ENCODE data around the gene KRT1.
"Not testable (repeated sequence)": the region's sequence is repeated elsewhere in the genome, so short reads cannot be mapped to it uniquely, and the experiment has no call there.

KRT1 gene

DNA sequence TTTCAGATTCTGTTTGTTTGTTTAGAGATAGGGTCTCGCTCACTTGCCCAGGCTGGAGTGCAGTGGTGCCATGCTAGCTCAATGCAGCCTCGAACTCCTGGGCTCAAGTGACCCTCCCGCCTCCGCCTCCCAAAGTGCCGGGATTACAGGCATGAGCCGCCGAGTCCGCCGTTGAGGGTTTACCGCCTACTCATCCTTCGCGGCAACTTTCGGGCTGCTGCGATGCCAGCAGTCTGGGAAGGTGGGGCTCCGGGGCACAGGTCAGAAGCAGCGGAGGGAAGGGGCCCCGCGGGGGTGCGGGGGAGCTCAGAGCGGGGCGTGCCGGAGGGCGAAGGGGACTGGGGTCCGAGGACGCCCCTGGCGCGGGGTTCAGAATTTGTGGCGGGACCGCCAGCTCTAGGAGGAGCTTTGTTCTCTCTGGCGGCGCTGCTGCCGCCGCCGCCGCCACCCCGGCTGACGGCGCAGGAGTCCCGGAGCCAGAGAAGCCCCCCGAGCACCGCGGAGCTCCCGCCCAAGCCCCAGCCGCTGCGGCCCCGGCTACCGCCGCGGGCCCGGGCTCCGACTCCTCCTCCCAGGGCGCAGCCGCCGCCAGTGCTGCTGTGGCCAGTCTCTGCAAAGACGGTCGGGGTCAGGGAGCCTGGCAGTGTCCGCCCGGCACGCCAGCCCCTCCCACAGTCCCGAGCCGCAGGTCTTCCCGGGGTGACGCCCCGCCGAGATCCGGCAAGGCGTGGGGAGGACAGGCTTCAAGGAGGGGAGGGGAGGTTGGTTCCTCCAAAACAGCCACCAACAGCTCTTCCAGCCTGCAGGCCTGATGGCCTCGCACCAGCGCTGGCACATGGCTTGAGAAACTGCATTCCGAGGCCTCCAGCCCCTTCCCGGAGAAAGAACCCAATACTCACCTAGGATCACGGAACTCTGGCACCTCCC, 34.0 kb upstream of the KRT1 start:
- Histone ChIP-seq H3K27ac (ENCODE audit: low read length, poor library complexity, severe bottlenecking) (no peak overlapping the region), H3K4me1 (ENCODE audit: control insufficient read depth, insufficient read depth, low read depth, low read length) (peaks cover 2% of the 10 kb centered on the region), H2AK5ac (ENCODE audit: low read length, severe bottlenecking) (no peak overlapping the region), H4K8ac (ENCODE audit: low read length) (no peak overlapping the region), H3K4me2 (ENCODE audit: low read length, poor library complexity, severe bottlenecking) (no peak overlapping the region), H2BK12ac (ENCODE audit: low read length in 2 of 2) (no peak overlapping the region), H2BK5ac (ENCODE audit: low read depth, low read length, poor library complexity, severe bottlenecking) (no peak overlapping the region), H4K91ac (ENCODE audit: low read length) (no peak overlapping the region), H3K36me3 (ENCODE audit: control insufficient read depth in 1 of 2, insufficient read depth in 2 of 2, low read depth in 1 of 2, low read length in 2 of 2) (no peaks in the 10 kb centered on the region), H2AFZ (ENCODE audit: low read depth, low read length) (no peak overlapping the region), H3K14ac (ENCODE audit: low read length in 2 of 2) (no peak overlapping the region), H3K23ac (ENCODE audit: low read length in 2 of 2) (no peak overlapping the region), H3K9me3 (ENCODE audit: control insufficient read depth, low read length) (no peaks in the 10 kb centered on the region), H3K4ac (ENCODE audit: low read depth in 1 of 2, low read length in 2 of 2) (no peak overlapping the region), H3K27me3 (ENCODE audit: control insufficient read depth in 1 of 2, insufficient read depth in 1 of 2, low read length in 2 of 2) (peaks cover 67 to 91% of the 10 kb centered on the region in 2 experiments), H3K18ac (ENCODE audit: low read depth in 1 of 2, low read length in 2 of 2) (no peak overlapping the region), H3K9ac (ENCODE audit: low read length) (no peak overlapping the region), H2BK15ac (ENCODE audit: low read depth, poor library complexity, severe bottlenecking) (no peak overlapping the region), H3K79me1 (replicated peaks; ENCODE audit: low read length, poor library complexity, severe bottlenecking) (no peaks in the 10 kb centered on the region), H2BK120ac (ENCODE audit: low read depth, low read length) (no peak overlapping the region), H3K4me3 (ENCODE audit: insufficient read depth in 1 of 2, low read depth in 1 of 2, low read length in 2 of 2) (peak overlapping the region in 1 of 2 experiments; percentile 29)
- WGBS, result 13% methylated on average over 54 of the region's 72 CpGs
- DNase-seq, result no peak

- not testable (repeated sequence) for H3K4me3 ChIP-seq (ENCODE audit: insufficient read depth in 1 of 2, low read depth in 1 of 2, low read length in 2 of 2)
Observed at GRCh38 chr12:52712122-52712521, 31.9 kb upstream of the KRT1 start.

DNA sequence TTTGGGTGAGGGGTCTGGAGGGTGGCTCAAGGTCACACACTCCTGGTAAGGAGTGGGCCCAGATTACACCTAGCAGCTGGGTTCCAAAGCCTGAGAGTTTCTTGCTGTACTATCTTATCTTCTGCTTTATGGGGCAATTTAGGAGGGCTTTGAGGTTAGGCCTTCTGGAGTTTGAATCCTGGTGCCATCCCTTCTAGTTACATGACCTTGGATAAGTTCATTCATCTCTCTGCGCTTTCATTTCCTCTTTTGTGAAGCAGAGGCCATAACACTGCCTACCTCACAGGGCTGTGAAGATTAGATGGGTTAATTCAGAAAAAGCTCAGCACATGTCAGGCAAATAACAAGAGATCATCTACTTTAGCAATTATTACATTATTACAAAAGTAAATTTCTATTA, 30.5 kb upstream of the KRT1 start:
- peaks cover 2% of the 10 kb centered on the region for H3K4me1 ChIP-seq (ENCODE audit: control insufficient read depth, insufficient read depth, low read depth, low read length)
- H3K4me3 ChIP-seq (ENCODE audit: insufficient read depth in 1 of 2, low read depth in 1 of 2, low read length in 2 of 2), result no peak overlapping the region
- H2AFZ ChIP-seq (ENCODE audit: low read depth, low read length), result no peak overlapping the region
- no peak overlapping the region for H3K23ac ChIP-seq (ENCODE audit: low read length in 2 of 2)
- no peak overlapping the region for H2BK5ac ChIP-seq (ENCODE audit: low read depth, low read length, poor library complexity, severe bottlenecking)
- no peak overlapping the region for H3K4ac ChIP-seq (ENCODE audit: low read depth in 1 of 2, low read length in 2 of 2)
- no peak overlapping the region for H2BK12ac ChIP-seq (ENCODE audit: low read length in 2 of 2)
- no peak overlapping the region for H4K8ac ChIP-seq (ENCODE audit: low read length)
- H3K9me3 ChIP-seq (ENCODE audit: control insufficient read depth, low read length), result no peaks in the 10 kb centered on the region
- H3K79me1 ChIP-seq (replicated peaks; ENCODE audit: low read length, poor library complexity, severe bottlenecking), result no peaks in the 10 kb centered on the region
- no peak overlapping the region for H2BK120ac ChIP-seq (ENCODE audit: low read depth, low read length)
- no peak overlapping the region for H4K91ac ChIP-seq (ENCODE audit: low read length)
- H2BK15ac ChIP-seq (ENCODE audit: low read depth, poor library complexity, severe bottlenecking), result no peak overlapping the region
- H3K14ac ChIP-seq (ENCODE audit: low read length in 2 of 2), result no peak overlapping the region
- H3K27ac ChIP-seq (ENCODE audit: low read length, poor library complexity, severe bottlenecking), result no peak overlapping the region
- no peak overlapping the region for H3K4me2 ChIP-seq (ENCODE audit: low read length, poor library complexity, severe bottlenecking)
- H2AK5ac ChIP-seq (ENCODE audit: low read length, severe bottlenecking), result no peak overlapping the region
- no peak overlapping the region for H3K9ac ChIP-seq (ENCODE audit: low read length)
- no peak overlapping the region for H3K18ac ChIP-seq (ENCODE audit: low read depth in 1 of 2, low read length in 2 of 2)
- peaks cover 53 to 90% of the 10 kb centered on the region in 2 experiments for H3K27me3 ChIP-seq (ENCODE audit: control insufficient read depth in 1 of 2, insufficient read depth in 1 of 2, low read length in 2 of 2)
- DNase-seq, result no peak
- no CpG with 5 or more reads among the region's 1 CpG for WGBS
- no peaks in the 10 kb centered on the region for H3K36me3 ChIP-seq (ENCODE audit: control insufficient read depth in 1 of 2, insufficient read depth in 2 of 2, low read depth in 1 of 2, low read length in 2 of 2)

More at GRCh38 chr12:52712122-52712521, 31.9 kb upstream of the KRT1 start:
- not testable (repeated sequence) for H2BK12ac ChIP-seq (ENCODE audit: low read length in 2 of 2); H3K27ac ChIP-seq (ENCODE audit: low read length, poor library complexity, severe bottlenecking); H2BK5ac ChIP-seq (ENCODE audit: low read depth, low read length, poor library complexity, severe bottlenecking); H3K9me3 ChIP-seq (ENCODE audit: control insufficient read depth, low read length); DNase-seq; H3K4ac ChIP-seq (ENCODE audit: low read depth in 1 of 2, low read length in 2 of 2); H3K4me2 ChIP-seq (ENCODE audit: low read length, poor library complexity, severe bottlenecking); H2BK15ac ChIP-seq (ENCODE audit: low read depth, poor library complexity, severe bottlenecking); H4K91ac ChIP-seq (ENCODE audit: low read length); H3K18ac ChIP-seq (ENCODE audit: low read depth in 1 of 2, low read length in 2 of 2); H3K23ac ChIP-seq (ENCODE audit: low read length in 2 of 2); H2AFZ ChIP-seq (ENCODE audit: low read depth, low read length); H3K79me1 ChIP-seq (replicated peaks; ENCODE audit: low read length, poor library complexity, severe bottlenecking); H3K36me3 ChIP-seq (ENCODE audit: control insufficient read depth in 1 of 2, insufficient read depth in 2 of 2, low read depth in 1 of 2, low read length in 2 of 2); H2BK120ac ChIP-seq (ENCODE audit: low read depth, low read length); H3K4me1 ChIP-seq (ENCODE audit: control insufficient read depth, insufficient read depth, low read depth, low read length); H3K9ac ChIP-seq (ENCODE audit: low read length); H3K14ac ChIP-seq (ENCODE audit: low read length in 2 of 2); H4K8ac ChIP-seq (ENCODE audit: low read length); H2AK5ac ChIP-seq (ENCODE audit: low read length, severe bottlenecking)
- peaks cover 62 to 93% of the 10 kb centered on the region in 2 experiments for H3K27me3 ChIP-seq (ENCODE audit: control insufficient read depth in 1 of 2, insufficient read depth in 1 of 2, low read length in 2 of 2)
- 80% methylated on average over 1 of the region's 6 CpGs for WGBS

DNA sequence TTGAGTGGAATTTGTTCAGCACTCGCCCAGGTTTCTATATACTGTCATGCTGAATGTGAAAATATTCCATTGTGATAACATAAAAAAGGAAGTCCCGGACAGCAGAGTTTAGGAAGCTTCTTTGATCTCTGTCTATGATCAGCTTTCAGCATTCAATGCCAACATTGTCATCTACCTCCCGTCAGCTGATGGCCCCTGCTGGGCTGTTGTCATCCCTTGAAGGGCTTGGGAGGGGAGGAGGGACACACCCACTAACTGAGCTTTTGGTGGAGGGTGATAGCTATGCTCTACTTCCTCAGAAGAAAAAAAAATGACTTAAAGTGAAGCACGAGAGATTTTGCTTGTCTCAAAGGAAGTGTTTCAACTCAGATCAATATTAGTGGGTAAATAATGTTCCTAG, 27.8 kb upstream of the KRT1 start:
- Histone ChIP-seq H3K27me3 (ENCODE audit: control insufficient read depth in 1 of 2, insufficient read depth in 1 of 2, low read length in 2 of 2) (peaks cover 39 to 81% of the 10 kb centered on the region in 2 experiments), H3K4me2 (ENCODE audit: low read length, poor library complexity, severe bottlenecking) (no peak overlapping the region), H3K14ac (ENCODE audit: low read length in 2 of 2) (no peak overlapping the region), H2BK12ac (ENCODE audit: low read length in 2 of 2) (no peak overlapping the region), H3K79me1 (replicated peaks; ENCODE audit: low read length, poor library complexity, severe bottlenecking) (no peaks in the 10 kb centered on the region), H2BK5ac (ENCODE audit: low read depth, low read length, poor library complexity, severe bottlenecking) (no peak overlapping the region), H3K23ac (ENCODE audit: low read length in 2 of 2) (no peak overlapping the region), H3K18ac (ENCODE audit: low read depth in 1 of 2, low read length in 2 of 2) (no peak overlapping the region), H2BK15ac (ENCODE audit: low read depth, poor library complexity, severe bottlenecking) (no peak overlapping the region), H3K9ac (ENCODE audit: low read length) (no peak overlapping the region), H4K8ac (ENCODE audit: low read length) (no peak overlapping the region), H3K27ac (ENCODE audit: low read length, poor library complexity, severe bottlenecking) (no peak overlapping the region), H3K4ac (ENCODE audit: low read depth in 1 of 2, low read length in 2 of 2) (no peak overlapping the region), H2AFZ (ENCODE audit: low read depth, low read length) (no peak overlapping the region), H3K4me1 (ENCODE audit: control insufficient read depth, insufficient read depth, low read depth, low read length) (no peaks in the 10 kb centered on the region), H3K36me3 (ENCODE audit: control insufficient read depth in 1 of 2, insufficient read depth in 2 of 2, low read depth in 1 of 2, low read length in 2 of 2) (no peaks in the 10 kb centered on the region), H2AK5ac (ENCODE audit: low read length, severe bottlenecking) (no peak overlapping the region), H3K4me3 (ENCODE audit: insufficient read depth in 1 of 2, low read depth in 1 of 2, low read length in 2 of 2) (no peak overlapping the region), H2BK120ac (ENCODE audit: low read depth, low read length) (no peak overlapping the region), H4K91ac (ENCODE audit: low read length) (no peak overlapping the region), H3K9me3 (ENCODE audit: control insufficient read depth, low read length) (no peaks in the 10 kb centered on the region)
- no peak for DNase-seq
- 70% methylated on average over 3 of the region's 4 CpGs for WGBS
